ELR (cell line): ENCODE results near the gene B3GALNT1.

Experiments
- DNase-seq: peaks from one replicate; pipeline ENCODE4 v3.0.0-alpha.2; 2015; ENCODE audit warnings: low read depth

B3GALNT1 gene

DNA sequence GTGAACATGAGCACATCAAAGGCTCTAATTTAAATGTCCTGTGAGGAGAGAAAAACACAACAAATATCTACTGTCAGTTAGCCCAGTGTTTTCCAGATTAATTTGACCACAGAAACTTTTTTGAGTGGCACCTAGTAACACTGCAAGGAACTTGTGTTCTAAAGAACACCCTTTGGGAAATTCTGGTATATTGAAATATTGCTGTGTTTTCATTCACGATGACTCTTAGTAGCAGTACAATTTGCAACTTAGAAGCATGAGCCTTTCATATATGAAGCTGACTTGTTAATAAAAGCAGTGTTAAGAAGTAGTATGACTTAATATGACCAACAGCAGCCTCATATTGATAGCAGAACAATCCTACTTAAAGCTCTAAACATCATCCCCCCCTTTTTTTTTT, 32.0 kb downstream of the B3GALNT1 start:
- DNase-seq, result no peak

DNA sequence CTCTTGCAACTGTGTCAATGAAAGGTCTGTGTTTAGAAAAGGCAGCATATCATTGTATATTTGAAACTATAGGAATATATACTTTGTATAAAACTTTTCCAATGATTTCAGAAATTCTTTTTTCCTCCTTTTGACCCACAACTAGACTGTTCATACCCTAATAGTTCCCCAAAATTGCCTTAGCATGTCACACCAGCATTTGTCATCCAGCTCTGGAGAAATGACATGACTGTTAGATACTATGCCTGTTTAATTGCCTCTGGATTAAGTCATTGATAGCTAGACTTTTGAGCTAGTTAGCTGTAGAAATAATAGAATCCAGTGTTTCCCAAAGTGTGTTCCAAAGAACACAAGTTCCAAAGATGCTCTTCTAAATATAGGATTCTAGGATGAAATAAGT, 32.4 kb downstream of the B3GALNT1 start:
- no peak for DNase-seq

DNA sequence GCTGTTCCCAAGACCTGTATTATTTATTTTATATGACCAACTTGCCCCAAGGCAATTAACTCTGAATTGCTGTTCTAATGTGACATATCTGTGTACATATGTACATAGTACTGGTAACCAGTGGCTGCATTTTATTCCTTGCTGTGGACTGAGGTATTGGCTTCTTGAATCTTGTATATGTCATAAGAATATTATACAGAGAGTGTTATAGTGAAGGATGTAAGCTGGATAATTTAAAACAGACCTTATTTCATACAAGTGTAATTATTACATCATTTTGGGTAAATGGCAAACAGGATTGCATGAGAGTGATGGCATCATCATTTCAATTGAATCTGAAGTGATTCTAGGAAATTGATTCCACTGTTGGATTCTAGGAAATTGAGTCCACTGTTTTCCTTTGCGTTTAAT, 32.9 kb downstream of the B3GALNT1 start:
- no peak for DNase-seq

- DNase-seq, result no peak
Observed at GRCh38 chr3:161070980-161071663, 34.0 kb downstream of the B3GALNT1 start.

GRCh38 chr3:161070252-161070930, 34.8 kb downstream of the B3GALNT1 start:
- no peak for DNase-seq

DNA sequence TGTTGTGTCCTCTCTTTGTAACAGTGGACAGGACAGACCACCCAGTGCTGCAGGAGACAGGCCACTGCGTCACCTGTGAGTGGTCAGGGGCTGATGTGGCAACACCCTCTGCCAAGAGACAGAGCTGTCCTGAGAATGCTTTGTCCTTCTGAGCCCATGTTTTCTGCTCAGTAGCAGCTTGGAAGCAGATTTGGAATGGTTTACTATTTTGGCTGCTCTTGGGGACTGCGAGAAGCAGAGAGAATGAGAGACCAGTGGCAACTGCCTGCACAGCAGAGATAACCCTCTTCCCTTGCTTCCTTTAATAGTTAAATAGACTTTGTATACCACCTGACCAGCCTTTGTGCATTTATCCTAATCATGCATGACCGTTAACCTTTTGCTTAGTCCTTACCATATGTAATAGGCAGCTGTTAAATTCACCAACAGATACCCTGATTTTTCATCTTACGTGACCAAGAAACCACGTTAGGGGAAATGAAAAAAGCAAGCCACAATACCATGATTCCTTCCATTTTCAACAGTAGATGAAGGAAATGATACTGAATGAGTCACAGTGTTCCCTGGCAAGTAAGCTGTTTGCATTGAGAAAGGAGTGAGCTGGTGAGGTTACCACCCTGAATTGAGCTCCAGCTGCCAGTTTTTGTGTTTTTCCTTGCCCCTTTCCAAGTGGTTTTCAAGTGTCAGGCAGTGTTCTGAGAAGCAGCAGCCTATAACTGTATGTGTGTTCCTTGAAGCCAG, 35.5 kb downstream of the B3GALNT1 start:
- peak; percentile 65 for DNase-seq

- no peak for DNase-seq
Observed at GRCh38 chr3:161067335-161067734, 37.8 kb downstream of the B3GALNT1 start.

DNA sequence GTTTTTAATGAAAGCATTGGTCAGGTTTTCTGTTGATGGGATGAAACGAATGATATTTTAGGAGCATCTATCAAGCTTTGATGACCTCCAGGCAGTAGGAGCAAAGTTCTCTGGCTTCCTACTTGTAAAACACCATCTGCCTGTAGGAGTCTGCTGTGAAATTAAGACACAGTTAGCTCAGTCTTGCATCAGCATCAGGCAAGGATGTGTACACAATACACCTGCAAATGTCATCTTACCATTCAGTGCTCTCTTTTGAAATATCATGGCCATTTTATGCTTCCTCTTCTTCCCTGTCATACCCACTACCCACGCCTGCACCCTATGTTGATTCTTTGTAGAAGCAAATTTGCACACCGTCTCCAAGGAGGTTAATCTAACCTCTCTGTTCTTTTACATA, 38.2 kb downstream of the B3GALNT1 start:
- no peak for DNase-seq

DNA sequence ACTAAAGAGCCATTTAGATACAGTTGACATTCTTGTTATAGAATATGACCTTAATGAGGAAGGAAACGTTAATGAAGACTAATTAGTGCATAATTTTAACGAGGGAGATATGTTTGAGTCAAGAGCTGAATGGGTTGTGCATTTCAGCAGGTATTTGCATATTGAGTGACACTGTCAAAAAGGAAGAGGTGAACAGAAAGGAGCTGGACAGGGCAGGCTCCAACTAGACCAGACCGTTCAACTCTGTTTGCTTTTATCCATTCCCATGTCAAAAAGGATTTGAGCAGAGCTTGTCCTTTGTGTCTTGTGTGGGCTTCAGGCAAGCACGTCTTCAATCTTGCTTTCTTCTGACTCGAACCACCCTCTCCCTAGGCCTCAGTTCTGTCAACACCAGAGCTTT, 40.7 kb downstream of the B3GALNT1 start:
- no peak for DNase-seq

DNA sequence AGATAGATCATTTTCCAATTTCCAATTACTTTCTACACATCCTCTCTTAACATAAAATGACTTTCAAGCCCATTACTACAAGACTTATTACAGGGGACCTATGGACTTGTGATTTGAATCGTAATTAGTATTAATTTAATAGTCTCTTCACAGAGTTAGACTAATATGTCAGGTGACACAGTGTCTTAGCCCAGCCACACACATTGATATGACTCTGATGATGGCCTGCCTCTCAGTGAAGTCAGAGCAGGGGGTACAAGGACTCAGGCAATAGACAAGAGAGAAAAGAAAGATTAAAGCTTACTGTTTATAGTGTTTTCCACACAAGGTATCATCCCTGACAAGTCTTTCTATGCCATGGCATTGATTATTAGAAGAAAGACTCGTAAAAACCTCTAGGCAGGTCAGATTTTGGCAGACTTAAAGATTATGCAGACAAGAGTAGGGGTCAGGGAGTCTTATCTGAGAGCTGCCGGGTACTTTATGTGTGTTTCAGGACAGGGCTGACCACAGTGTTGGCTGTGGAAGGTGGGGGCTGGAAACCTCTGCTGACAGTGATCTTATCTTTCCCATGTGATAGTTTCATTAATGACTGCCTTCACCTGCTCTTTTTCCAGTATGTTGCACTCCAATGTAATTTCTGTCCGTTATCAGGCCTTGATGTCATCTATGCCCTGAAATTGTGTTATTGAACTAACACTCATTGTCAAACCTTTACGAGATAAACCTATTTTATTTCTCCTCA, 50.1 kb downstream of the B3GALNT1 start:
- DNase-seq, result no peak

- no peak for DNase-seq
Observed at GRCh38 chr3:161051856-161052255, 53.3 kb downstream of the B3GALNT1 start.

DNA sequence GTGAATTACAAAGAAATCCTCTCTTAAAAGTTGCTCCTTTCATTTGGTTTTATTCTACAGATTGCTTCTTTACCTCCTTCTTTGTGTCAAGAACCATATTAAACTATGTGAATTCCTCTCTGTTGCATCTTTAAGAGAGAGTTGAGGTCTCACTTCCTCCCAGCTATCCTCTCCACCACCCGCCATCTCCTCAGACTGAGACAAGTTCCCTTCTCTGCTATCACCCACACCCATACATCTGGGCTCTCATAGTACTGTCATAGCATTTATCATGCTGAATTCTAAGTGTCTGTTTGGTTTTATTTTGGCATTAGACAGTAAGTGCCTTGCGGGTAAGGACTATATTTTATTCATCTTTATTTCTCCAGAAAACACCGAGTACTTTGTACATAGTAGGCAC, 54.2 kb downstream of the B3GALNT1 start:
- DNase-seq, result no peak

- no peak for DNase-seq
Observed at GRCh38 chr3:161049683-161050248, 55.4 kb downstream of the B3GALNT1 start.

DNA sequence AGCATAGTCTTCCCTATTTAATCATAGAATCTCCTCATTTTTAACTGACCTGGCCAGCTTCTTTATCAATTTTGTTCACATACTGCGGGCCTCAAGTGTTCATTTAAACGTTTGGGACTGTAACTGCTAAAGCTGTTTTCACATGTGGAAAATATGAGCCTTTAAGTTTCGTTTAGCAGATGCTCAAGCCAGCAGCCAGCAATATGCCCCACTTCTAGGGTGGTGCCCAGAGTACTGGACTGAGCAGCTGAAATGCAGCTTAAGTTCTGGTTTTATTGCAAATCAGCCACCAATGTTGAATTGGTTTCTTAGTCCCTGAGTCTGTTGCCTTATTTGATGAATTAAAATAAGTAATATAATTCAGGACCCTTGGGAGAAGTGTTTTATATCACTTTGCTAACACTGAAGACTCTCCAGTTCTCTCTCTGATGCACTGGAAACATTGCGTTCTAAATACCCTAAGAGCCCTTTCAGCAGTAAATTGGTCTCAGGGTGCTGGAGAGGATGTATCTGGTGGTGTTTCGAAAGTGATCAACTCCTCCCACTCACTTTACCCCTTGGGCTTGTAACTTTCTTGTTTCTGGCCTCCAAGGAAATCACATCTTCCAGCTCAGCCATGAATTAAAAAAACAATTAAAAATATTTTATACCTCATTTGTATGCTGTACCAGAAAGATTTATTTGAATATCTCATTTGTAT, 61.7 kb downstream of the B3GALNT1 start:
- no peak for DNase-seq

DNA sequence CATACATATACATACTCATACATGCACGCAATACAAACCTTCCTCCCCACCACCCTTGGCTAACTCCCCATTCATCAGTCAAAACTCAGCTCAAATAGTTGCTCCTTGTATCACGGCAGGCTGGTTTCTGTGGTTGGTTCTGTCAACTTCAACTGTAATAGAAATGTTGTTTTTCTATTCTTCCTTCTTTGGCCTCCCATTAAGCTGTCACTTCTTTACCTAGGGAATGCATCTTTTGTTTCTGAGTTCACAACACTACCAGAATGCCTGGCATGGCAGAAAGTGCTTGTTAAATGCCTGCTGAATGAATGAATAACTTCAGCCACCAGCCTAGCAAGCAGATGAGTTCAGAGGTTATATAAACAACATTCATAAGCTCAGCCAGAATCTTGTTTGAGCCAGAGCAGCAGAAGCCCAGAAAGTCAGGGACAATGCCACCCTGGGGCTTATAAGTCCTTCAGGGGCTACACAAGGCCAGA, 63.1 kb downstream of the B3GALNT1 start:
- no peak for DNase-seq

DNA sequence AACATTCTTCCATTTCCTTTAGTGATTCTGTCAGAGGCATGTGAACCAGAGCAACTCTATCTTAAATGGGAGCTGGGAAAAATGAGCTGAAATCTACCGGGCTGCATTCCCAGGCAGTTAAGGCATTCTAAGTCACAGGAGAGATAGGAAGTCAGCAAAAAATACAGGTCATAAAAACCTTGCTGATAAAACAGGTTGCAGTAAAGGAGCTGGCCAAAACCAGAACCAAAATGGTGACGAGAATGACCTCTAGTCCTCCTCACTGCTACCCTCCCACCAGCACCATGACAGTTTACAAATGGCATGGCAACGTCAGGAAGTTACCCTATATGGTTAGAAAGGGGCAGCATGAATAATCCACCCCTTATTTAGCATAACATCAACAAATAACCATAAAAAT, 66.4 kb downstream of the B3GALNT1 start:
- no peak for DNase-seq

DNA sequence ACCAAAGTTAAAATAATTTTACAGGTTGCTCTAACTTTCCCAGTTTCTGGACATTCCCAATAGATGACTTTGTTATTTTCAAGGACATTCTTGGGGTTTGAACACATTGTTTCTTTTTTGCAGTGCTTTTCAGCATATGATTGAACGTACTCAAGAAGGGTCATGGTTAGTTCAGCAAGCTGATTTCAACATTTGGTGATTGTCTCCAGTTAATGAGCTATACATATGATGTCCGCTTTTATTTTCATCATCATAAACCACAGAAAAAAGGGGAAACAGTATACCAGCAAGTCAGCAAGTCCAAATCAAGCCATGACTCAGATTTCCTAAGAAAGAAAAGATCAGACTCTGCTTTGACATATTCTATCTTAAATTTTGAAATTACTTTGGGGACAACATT, 69.4 kb downstream of the B3GALNT1 start:
- DNase-seq, result no peak

DNA sequence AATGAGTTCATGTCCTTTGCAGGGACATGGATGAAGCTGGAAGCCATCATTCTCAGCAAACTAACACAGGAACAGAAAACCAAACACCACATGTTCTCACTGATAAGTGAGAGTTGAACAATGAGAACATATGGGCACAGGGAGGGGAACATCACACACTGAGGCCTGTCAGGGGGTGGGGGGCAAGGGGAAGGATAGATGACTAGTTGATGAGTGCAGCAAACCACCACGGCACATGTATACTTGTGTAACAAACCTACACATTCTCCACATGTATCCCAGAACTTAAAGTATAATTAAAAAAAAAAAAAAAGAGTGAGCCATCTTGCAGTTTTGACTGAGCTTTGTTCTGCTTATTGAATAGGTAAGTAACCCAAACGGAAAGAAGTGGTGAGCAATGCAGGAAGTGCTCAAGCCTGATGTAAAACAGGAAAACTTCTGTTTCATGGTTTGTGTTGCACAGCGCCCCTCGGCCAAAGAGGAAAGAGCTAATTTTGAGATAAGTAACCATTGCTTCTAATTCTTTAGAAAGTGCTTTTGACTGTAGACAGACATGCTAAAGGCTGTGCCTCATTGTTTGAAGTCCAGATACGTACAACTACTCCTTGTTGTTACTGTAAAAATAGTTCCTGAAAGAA, 70.1 kb downstream of the B3GALNT1 start:
- peak; percentile 4 for DNase-seq
